Right kidney (tissue), 9 donors: ENCODE measurements around the gene CAPN2.

Experiments used
- DNase-seq: peaks from one replicate; pipeline ENCODE4 v3.0.0-alpha.2; 2016
- long read RNA-seq, 8 donors: transcript quantifications; one replicate each; lab custom pipeline, GENCODE V29; 2026

Gene CAPN2
- long read RNA-seq, donor 1, full-length matches to known transcripts: 6 of 107 reads
- long read RNA-seq, donor 1, partial matches to known transcripts: 65 of 107 reads
- long read RNA-seq, donor 1, other reads (novel, unspliced or antisense): 36 of 107 reads
- long read RNA-seq, donor 2, partial matches to known transcripts: 12 of 48 reads
- long read RNA-seq, donor 2, other reads (novel, unspliced or antisense): 35 of 48 reads
- long read RNA-seq, donor 3, full-length matches to known transcripts: 9 of 43 reads
- long read RNA-seq, donor 3, partial matches to known transcripts: 14 of 43 reads
- long read RNA-seq, donor 3, other reads (novel, unspliced or antisense): 20 of 43 reads
- long read RNA-seq, donor 4, full-length matches to known transcripts: 13 of 43 reads
- long read RNA-seq, donor 4, partial matches to known transcripts: 17 of 43 reads
- long read RNA-seq, donor 4, other reads (novel, unspliced or antisense): 13 of 43 reads
- long read RNA-seq, donor 5, full-length matches to known transcripts: 11 of 104 reads
- long read RNA-seq, donor 5, partial matches to known transcripts: 64 of 104 reads
- long read RNA-seq, donor 5, other reads (novel, unspliced or antisense): 29 of 104 reads
- long read RNA-seq, donor 6, transcript CAPN2-209 (10 exons, 2,991 nt): major isoform, 6 of 85 reads
- long read RNA-seq, donor 6, partial matches to known transcripts: 72 of 85 reads
- long read RNA-seq, donor 6, other reads (novel, unspliced or antisense): 6 of 85 reads
- long read RNA-seq, donor 7, transcript CAPN2-209 (10 exons, 2,991 nt): major isoform, 6 of 144 reads
- long read RNA-seq, donor 7, partial matches to known transcripts: 135 of 144 reads
- long read RNA-seq, donor 7, other reads (novel, unspliced or antisense): 0 of 144 reads
- long read RNA-seq, donor 8, full-length matches to known transcripts: 5 of 73 reads
- long read RNA-seq, donor 8, partial matches to known transcripts: 28 of 73 reads
- long read RNA-seq, donor 8, other reads (novel, unspliced or antisense): 40 of 73 reads

- DNase-seq: peak; percentile 90
These were observed at the start of gene CAPN2 for GRCh38 chr1:223712194-223712849. TSS of gene CAPN2 (plus strand) at chr1:223712539. CDS start at chr1:223712641, 102 bp downstream.

DNA sequence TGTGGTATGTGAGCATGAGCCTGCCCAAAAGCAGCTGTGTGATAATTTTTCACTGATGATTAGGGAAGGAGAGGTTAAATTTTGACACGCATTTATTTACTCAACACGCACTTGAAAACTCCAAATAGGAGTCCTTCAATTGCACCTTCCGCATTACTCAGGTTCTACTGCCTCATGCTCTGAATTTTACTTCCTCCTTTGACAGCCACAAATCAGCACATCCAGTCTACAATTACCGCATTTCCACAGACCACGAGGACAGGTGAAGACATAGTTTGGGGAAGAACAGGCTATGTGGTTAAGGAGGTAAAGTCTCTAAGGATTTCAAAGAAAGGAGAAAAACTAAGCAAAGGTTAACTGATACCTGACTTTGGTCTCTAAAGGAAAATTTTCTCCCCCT is 49.4 kb upstream of the CAPN2 start:
- DNase-seq: no peak

DNA sequence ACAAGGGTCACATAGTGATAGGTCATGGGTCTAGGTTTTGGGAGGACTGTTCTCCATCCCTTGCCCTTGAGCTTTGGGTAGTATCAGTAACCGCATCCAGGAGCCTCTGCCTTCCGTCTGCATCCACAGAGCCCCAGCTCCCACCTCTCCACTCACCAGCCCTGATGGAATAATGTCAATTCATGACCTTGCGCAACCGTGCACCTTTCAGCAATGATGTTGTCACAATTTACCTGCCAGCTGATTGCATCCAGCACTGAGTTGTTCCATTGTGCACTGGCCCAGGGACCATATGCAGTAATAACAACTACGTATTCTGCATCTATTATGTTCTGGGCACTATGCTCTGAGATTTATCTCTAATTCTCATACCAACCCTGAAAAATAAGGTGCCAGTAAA is 48.2 kb upstream of the CAPN2 start:
- no peak for DNase-seq

- DNase-seq: no peak
These were observed 46.6 kb upstream of the CAPN2 start, which contains the start of gene CAPN8 for GRCh38 chr1:223665592-223666312. TSS of gene CAPN8 (minus strand) at chr1:223665701. CDS start at chr1:223665646, 55 bp downstream.

GRCh38 chr1:223667484-223668182 is 44.7 kb upstream of the CAPN2 start:
- DNase-seq: no peak

- no peak for DNase-seq
These were observed 43.1 kb upstream of the CAPN2 start for GRCh38 chr1:223669003-223669795.

DNA sequence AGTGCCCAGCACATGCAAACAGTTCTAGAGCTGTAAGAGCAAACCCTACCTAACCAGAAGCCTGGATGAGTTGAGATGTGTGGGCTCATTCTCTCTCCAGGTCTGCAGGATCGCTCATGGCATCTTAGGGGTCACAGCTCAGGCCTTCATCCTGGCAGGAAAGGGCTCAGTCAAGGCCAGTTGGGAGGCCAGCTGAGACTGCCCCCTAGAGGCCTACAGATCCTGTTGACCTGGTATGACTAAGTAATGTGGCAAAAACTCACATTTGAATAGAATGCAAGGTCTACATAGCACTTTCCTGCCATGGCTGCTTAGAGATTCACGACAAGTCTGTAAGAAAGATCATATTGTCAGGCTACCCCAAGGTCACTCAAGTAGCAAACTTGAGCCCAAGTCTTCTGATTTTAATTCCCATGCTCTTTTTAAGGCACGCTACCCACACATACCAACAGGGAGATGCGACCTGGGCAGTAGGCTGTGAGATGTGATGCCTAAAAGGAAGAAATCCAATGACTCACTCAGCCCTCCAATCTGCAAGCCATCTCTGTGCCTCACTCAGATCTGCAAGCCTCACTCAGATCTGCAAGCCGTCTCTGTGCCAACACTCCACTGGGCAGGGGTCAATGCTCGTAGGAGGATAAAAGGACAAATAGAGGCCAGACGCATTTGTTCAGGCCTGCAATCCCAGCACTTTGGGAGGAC is 41.7 kb upstream of the CAPN2 start:
- DNase-seq: peak; percentile 18

DNA sequence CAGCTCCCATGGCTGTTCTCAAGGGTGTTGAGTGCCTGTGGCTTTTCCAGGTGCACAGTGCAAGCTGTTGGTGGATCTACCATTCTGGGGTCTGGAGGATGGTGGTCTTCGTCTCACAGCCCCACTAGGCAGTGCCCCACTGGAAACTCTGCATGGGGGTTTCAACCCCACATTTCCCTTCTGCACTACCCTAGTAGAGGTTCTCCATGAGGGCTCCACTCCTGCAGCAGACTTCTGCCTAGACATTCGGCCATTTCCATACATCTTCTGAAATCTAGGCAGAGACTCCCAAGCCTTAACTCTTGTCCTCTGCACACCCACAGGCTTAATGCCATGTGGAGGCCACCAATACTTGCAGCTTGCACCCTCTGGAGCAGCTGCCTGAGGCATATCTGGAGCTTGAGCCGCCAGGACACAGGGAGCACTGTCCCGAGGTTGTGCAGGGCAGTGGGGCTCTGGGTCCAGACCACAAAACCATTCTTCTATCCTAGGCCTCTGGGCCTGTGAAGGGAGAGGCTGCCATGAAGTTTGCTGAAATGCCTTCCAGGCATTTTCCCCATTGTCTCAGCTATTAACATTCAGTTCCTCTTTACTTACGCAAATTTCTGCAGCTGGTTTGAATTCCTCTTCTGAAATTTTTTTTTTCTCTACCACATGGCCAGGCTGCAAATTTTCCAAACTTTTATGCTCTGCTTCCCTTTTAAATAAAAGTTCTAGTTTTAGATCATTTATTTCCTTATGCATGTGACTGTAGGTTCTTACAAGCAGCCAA is 38.0 kb upstream of the CAPN2 start:
- no peak for DNase-seq

DNA sequence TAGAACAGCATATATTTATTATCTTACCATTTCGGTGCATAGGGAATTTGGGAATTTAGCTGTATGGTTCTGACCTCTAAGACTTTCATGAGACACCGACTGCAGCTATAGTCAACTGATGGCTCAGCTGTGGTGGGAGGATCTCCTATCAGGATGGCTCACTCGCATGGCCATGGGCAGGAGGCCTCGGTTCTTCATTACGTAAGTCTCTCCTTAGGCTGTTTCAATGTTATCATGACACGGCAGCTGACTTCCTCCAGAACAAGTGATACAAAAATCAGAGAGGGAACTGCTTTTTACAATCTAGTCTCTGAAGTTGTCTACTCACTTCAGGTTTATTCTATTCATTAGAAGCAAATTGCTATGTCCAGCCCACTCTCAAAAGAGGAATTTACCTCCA is 33.5 kb upstream of the CAPN2 start:
- DNase-seq: no peak

GRCh38 chr1:223680188-223680587 is 32.2 kb upstream of the CAPN2 start:
- no peak for DNase-seq

GRCh38 chr1:223682502-223682901 is 29.8 kb upstream of the CAPN2 start:
- DNase-seq: no peak

DNA sequence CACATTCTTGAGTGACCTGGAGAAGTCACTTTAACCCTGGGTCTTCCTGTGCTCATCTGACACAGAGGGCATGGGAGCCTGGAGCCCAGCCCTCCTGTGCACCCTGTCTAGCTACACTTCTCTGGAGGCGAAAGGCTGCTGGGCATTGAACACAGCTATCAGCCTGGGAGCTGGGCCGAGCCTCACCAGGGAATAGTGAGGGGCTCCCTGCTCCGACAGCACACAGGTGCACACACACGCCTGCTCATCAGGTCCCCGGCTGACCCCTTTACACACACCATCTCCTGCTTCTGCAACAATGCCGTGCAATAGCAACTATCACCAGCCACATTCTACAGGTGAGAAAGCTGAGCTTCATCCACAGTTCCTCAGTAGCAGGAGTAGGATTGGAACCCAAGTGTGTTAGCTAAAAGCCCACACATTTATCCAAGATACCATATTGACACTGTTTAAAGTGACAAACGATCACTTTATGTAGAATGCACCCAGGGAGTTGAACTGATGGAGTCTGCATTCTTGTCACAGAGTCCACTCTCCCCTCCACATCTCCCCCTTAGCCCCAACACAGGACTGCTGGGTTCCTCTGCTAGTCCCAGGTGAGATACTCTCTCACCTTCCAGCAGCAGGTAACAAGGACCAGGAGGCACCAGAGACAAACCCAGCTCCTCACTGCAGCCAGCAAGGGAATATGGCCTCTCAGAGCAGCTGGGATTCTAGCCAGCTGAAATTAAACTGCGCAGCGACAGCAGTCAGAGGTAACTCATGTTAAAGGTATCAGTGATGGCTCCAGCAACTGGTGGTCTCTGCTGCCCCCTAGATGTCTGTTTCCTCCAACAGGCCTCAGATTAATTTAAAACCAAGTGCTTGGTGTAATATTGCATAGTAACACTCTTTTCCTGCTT is 28.5 kb upstream of the CAPN2 start:
- DNase-seq: peak; percentile 40

DNA sequence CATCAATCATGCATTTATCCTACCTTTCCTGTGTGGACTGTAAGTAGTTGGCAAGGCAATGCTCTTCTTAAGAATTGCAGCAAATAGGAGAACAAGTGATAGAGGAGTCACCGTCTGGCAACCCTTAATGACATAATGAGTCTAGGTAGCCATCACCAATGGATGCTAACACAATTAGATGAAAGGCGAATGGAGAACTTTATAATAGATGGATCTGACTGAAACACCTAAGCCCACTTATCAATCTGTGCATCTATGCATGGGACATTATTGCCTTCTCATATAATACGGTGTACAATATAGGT is 27.9 kb upstream of the CAPN2 start:
- DNase-seq: no peak

GRCh38 chr1:223691121-223691520 is 21.2 kb upstream of the CAPN2 start:
- no peak for DNase-seq

DNA sequence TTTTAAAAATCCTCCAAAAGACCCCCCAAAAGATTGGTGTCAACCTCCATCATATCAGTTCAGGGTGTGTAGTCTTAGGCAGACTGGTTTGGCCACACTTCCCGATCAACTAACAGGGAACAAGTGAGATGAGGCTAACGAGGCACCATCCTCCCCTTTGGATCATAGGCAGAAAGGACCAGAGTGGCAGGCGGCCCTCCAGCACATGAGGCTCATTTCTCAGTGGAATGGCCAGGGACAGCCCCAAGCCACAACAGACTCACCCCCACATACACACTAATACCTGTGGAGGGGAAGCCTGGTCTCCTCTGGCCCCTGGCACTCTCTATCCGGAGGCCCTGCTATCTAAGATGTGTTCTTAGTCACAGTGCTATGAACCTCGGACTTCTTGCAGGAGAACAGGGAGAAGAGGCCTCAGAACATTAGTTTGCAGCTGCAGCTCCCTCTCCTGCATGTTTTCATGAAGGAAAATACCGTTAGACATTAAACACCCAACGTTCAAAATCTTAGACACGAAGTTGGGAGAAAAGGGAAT is 17.3 kb upstream of the CAPN2 start:
- DNase-seq: no peak

DNA sequence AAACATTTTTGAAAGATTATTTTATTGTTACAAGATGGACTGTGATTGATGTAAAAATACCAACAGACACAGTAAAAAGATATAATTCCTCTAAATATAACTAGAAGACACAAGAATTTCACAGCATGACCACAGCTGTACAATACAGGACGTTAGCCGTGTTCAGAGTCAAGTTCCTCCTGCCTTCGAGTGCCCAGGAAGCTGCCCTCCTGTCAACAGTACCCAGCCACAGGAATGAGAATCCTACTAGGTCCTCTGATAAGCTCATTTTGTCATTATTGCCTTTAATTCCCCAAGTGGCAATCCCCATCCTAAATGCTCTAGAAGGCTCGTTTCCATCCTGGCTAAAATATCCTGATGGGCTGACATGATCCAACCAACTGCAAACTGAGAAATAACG is 16.4 kb upstream of the CAPN2 start:
- DNase-seq: no peak

DNA sequence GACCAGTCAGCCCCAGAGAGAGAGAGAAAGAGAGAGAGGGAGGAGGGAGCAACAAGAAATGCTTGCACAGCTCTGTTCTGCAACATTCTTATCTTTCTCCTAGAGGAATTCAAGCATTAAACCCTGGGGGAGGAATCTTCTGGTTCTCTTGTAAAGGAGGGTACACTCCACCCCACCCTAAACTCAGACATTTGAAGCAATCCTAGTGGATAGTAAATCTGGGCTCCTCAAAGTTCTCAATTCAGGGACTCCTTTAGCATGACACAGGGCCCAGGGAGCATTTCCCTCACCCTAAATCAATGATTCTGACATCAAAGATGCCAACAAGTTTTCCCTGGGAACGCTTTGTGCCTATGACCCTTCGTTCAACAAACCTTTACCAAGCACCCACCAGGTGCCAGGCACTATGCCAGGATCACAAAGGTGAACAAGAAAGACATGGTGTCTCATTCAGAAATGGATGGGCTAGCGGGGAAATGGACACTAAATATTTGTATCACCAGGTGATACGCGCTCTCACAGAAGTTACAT is 11.9 kb upstream of the CAPN2 start:
- no peak for DNase-seq
